ENCODE measurements around the gene CACNA1I. TPM values are rescaled to one million over a fixed set of nuclear protein-coding genes. Genes with fewer than 3 reads are reported as not detected.

Gene CACNA1I
- total RNA-seq, 1 donor from 2014 or later: not detected

GRCh38 chr22:39624501-39624821 is 53.9 kb downstream of the CACNA1I start:
- Histone ChIP-seq H3K4me3 (no peak overlapping the region), H3K9me3 (no peaks in the 10 kb centered on the region), H3K27me3 (no peaks in the 10 kb centered on the region), H3K27ac (no peak overlapping the region), H3K36me3 (no peaks in the 10 kb centered on the region), H3K4me1 (no peaks in the 10 kb centered on the region)
- intact Hi-C loops (cut with DNase I): no loop called here
- no peak for TF ChIP-seq CTCF (IDR thresholded peaks at IDR 0.05)
- no peak for DNase-seq (ENCODE audit: low spot score in 2 of 2)

GRCh38 chr22:39625569-39626537 is 55.3 kb downstream of the CACNA1I start:
- TF ChIP-seq CTCF (IDR thresholded peaks at IDR 0.05): no peak
- Histone ChIP-seq H3K27ac (no peak overlapping the region), H3K4me3 (no peak overlapping the region), H3K4me1 (no peaks in the 10 kb centered on the region), H3K36me3 (no peaks in the 10 kb centered on the region), H3K27me3 (no peaks in the 10 kb centered on the region), H3K9me3 (no peaks in the 10 kb centered on the region)
- DNase-seq (ENCODE audit: low spot score in 2 of 2): no peak
- intact Hi-C loops (cut with DNase I): no loop called here

GRCh38 chr22:39627208-39627607 is 56.7 kb downstream of the CACNA1I start:
- Histone ChIP-seq H3K4me1 (no peaks in the 10 kb centered on the region), H3K27ac (no peak overlapping the region), H3K4me3 (no peak overlapping the region), H3K27me3 (no peaks in the 10 kb centered on the region), H3K36me3 (no peaks in the 10 kb centered on the region), H3K9me3 (no peaks in the 10 kb centered on the region)
- no peak for DNase-seq (ENCODE audit: low spot score in 2 of 2)
- TF ChIP-seq CTCF (IDR thresholded peaks at IDR 0.05): no peak
- intact Hi-C loops (cut with DNase I): no loop called here

- no peak overlapping the region for H3K4me3 ChIP-seq
- no peaks in the 10 kb centered on the region for H3K36me3 ChIP-seq
- H3K9me3 ChIP-seq: no peaks in the 10 kb centered on the region
- no peak overlapping the region for H3K27ac ChIP-seq
- no peaks in the 10 kb centered on the region for H3K4me1 ChIP-seq
- H3K27me3 ChIP-seq: no peaks in the 10 kb centered on the region
- no peak for DNase-seq (ENCODE audit: low spot score in 2 of 2)
- intact Hi-C loops (cut with DNase I): no loop called here
- TF ChIP-seq CTCF (IDR thresholded peaks at IDR 0.05): no peak
These were observed 57.5 kb downstream of the CACNA1I start for GRCh38 chr22:39627865-39628562.

GRCh38 chr22:39628563-39629080 is 58.1 kb downstream of the CACNA1I start:
- H3K4me1 ChIP-seq: no peaks in the 10 kb centered on the region
- TF ChIP-seq CTCF (IDR thresholded peaks at IDR 0.05): no peak
- H3K4me3 ChIP-seq: no peak overlapping the region
- no peaks in the 10 kb centered on the region for H3K9me3 ChIP-seq
- no peaks in the 10 kb centered on the region for H3K36me3 ChIP-seq
- DNase-seq (ENCODE audit: low spot score in 2 of 2): no peak
- H3K27me3 ChIP-seq: no peaks in the 10 kb centered on the region
- H3K27ac ChIP-seq: no peak overlapping the region
- intact Hi-C loops (cut with DNase I): no loop called here

Data from ascending aorta (tissue), 2 donors.